BLaER1 treated with 17β-estradiol and CSF1 and Interleukin-3, amounts not matched to agents 10 nM and 100 nM (cell line): Measurements from ENCODE around the gene SOS1.

ENCODE experiments used
- H3K27ac ChIP-seq, 11 experiments: shearing (Covaris generic); formaldehyde crosslinking; 2 replicates each; pipeline ENCODE4 v1.8.1; 2022
- H3K27me3 ChIP-seq, 11 experiments: shearing (Covaris generic); formaldehyde crosslinking; 2 replicates each; pipeline ENCODE4 v1.8.1; 2022
- H3K36me3 ChIP-seq, 11 experiments: shearing (Covaris generic); formaldehyde crosslinking; 2 replicates each; pipeline ENCODE4 v1.8.1; 2022
- H3K4me1 ChIP-seq, 10 experiments: shearing (Covaris generic); formaldehyde crosslinking; 2 replicates each; pipeline ENCODE4 v1.8.1; 2022
- H3K4me2 ChIP-seq, 11 experiments: shearing (Covaris generic); formaldehyde crosslinking; 2 replicates each; pipeline ENCODE4 v1.8.1; 2022
- H3K4me3 ChIP-seq, 10 experiments: shearing (Covaris generic); formaldehyde crosslinking; 2 replicates each; pipeline ENCODE4 v1.8.1; 2022
- H3K9ac ChIP-seq, 11 experiments: shearing (Covaris generic); formaldehyde crosslinking; 2 replicates each; pipeline ENCODE4 v1.8.1; 2022
- H3K9me3 ChIP-seq, 11 experiments: shearing (Covaris generic); formaldehyde crosslinking; replicated peaks in 1 of 11; 2 replicates each; pipeline ENCODE4 v1.8.1; 2022
- H4K20me1 ChIP-seq, 11 experiments: shearing (Covaris generic); formaldehyde crosslinking; 2 replicates each; pipeline ENCODE4 v1.8.1; 2022
- Cebpa-rat ChIP-seq, 11 experiments: shearing (Covaris generic); IDR thresholded peaks; 2 replicates each; pipeline ENCODE4 v1.8.1; 2022

SOS1 gene

DNA sequence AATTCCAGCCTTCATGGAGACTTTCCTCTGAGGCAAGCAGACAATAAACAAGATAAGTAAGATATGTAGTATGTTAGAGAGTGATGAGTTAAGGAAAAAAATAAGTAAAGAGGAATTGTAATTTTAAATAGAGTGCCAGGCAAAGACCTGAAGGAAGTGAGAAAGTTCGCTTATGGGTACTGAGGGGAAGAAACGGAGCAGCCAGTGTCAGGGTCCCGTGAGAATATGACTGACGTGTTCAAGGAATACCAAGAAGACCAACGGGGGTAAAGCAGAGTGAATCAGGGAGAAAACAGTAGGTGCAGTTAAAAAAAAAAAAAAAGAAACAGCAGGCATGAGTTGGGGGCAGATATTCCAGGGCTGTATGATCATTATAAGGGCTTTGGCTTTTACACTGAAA is 186.1 kb downstream of the SOS1 start:
- Histone ChIP-seq H3K36me3 (no peaks in the 10 kb centered on the region), H4K20me1 (no peaks in the 10 kb centered on the region), H3K4me3 (no peak overlapping the region), H3K9ac (no peak overlapping the region), H3K9me3 (no peaks in the 10 kb centered on the region), H3K27ac (no peak overlapping the region), H3K4me1 (peaks cover 0 to 6% (median 0%) of the 10 kb centered on the region in 10 experiments; a peak in 4 of 20 replicates), H3K4me2 (peak overlapping the region in 8 of 11 experiments; percentile 10 to 48 (median 25); a peak in 9 of 22 replicates), H3K27me3 (no peaks in the 10 kb centered on the region)
- TF ChIP-seq Cebpa-rat (IDR thresholded peaks at IDR 0.05), result no peak

DNA sequence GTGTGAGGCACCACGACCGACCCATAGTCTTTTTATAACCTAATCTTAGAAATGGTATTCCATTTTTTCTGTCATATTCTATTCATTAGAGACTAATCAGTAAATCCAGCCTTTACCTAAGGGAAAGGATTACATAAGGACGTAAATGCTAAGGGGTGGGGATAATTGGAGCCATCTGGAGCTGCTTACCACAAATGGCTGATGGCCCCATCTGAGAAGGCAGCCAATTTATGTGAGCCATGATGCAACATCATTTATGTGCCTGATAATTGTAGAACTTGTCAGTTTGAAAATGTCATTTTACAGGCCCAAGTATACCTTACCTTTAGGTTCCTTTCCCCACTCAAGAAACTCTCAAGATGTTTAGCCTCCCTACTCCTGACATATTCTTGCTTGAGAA is 187.2 kb downstream of the SOS1 start:
- no peak overlapping the region for H3K4me2 ChIP-seq
- no peaks in the 10 kb centered on the region for H3K36me3 ChIP-seq
- H3K27ac ChIP-seq, result no peak overlapping the region
- H3K4me3 ChIP-seq, result no peak overlapping the region
- no peak for TF ChIP-seq Cebpa-rat (IDR thresholded peaks at IDR 0.05)
- H3K4me1 ChIP-seq, result peaks cover 0 to 6% (median 0%) of the 10 kb centered on the region in 10 experiments; a peak in 4 of 20 replicates
- no peaks in the 10 kb centered on the region for H3K9me3 ChIP-seq
- H3K27me3 ChIP-seq, result no peaks in the 10 kb centered on the region
- no peak overlapping the region for H3K9ac ChIP-seq
- H4K20me1 ChIP-seq, result no peaks in the 10 kb centered on the region

DNA sequence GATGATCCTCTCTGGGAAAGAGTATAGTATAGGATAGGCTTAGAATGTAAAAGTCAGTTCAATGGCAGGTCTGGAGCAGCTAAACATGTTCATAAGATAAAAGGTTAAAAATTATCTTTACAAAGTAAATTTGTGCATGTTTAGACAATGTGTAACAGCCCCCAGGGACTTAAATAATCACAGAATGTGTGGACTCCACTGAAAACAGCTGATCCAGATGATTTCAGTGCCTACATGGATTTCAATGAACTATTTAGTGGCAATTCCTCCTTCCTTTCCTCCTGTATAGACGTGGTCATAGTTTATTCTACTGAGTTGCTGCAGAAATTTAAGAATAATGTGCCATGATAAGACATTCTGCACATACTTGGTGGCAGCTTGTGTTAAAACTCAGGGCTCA is 188.3 kb downstream of the SOS1 start:
- Histone ChIP-seq H3K9ac (no peak overlapping the region), H3K4me3 (no peak overlapping the region), H3K4me1 (peaks cover 0 to 6% (median 0%) of the 10 kb centered on the region in 10 experiments; a peak in 4 of 20 replicates), H4K20me1 (no peaks in the 10 kb centered on the region), H3K9me3 (no peaks in the 10 kb centered on the region), H3K36me3 (no peaks in the 10 kb centered on the region), H3K4me2 (no peak overlapping the region), H3K27me3 (no peaks in the 10 kb centered on the region), H3K27ac (no peak overlapping the region)
- no peak for TF ChIP-seq Cebpa-rat (IDR thresholded peaks at IDR 0.05)
